Common myeloid progenitor, CD34-positive (primary cell): Measurements from ENCODE around the gene KLHL34. TPM values are rescaled to one million over a fixed set of nuclear protein-coding genes. Genes with fewer than 3 reads are reported as not detected.

Experiments
- CTCF ChIA-PET: fragments of 350-600 bp; sonication (Branson Sonifier 250); formaldehyde crosslinking; loops from one replicate; lab custom pipeline; 2021; ENCODE audit warnings: antibody characterized with exemption; lab: Charles Lee
- POLR2A ChIA-PET: fragments of 350-600 bp; sonication (Branson Sonifier 250); formaldehyde crosslinking; loops from one replicate; lab custom pipeline; 2021; ENCODE audit warnings: antibody characterized with exemption; lab: Charles Lee
- DNase-seq, 3 donors: peaks; one replicate each; pipeline versions ENCODE4 v3.0.0 to v3.0.0-alpha.2; 2013
- H3K27ac ChIP-seq, 2 experiments: 1 replicate in 1 of 2; 2 replicates in 1 of 2; pipeline ENCODE4 v1.7.0; 2013; ENCODE audit warnings: inconsistent platforms in 2 of 2, low read length in 2 of 2, mild to moderate bottlenecking in 2 of 2, low read depth in 1 of 2, moderate library complexity in 1 of 2; ENCODE audit not compliant: severe bottlenecking in 2 of 2, insufficient read depth in 1 of 2, poor library complexity in 1 of 2
- H3K27me3 ChIP-seq, 5 experiments: replicated peaks in 2 of 5; 1 replicate in 3 of 5; 2 replicates in 2 of 5; pipeline versions ENCODE4 v1.6.1 to v1.7.0; 2013; ENCODE audit warnings: low read length in 4 of 5, mild to moderate bottlenecking in 2 of 5, moderate library complexity in 2 of 5, inconsistent platforms in 1 of 5; ENCODE audit not compliant: insufficient read depth in 5 of 5, control insufficient read depth in 4 of 5
- H3K36me3 ChIP-seq, 4 experiments: 1 replicate in 2 of 4; 2 replicates in 2 of 4; pipeline versions ENCODE4 v1.6.1 to v1.7.0; 2013; ENCODE audit warnings: low read length in 3 of 4, control low read depth in 1 of 4, mild to moderate bottlenecking in 1 of 4; ENCODE audit not compliant: control insufficient read depth in 4 of 4, insufficient read depth in 4 of 4
- H3K4me1 ChIP-seq, 4 experiments: 1 replicate in 3 of 4; 2 replicates in 1 of 4; pipeline versions ENCODE4 v1.6.1 to v1.7.1; 2013; ENCODE audit warnings: low read length in 3 of 4, mild to moderate bottlenecking in 3 of 4, control low read depth in 1 of 4, inconsistent platforms in 1 of 4, moderate library complexity in 1 of 4; ENCODE audit not compliant: control insufficient read depth in 4 of 4, insufficient read depth in 4 of 4; ENCODE audit errors: control extremely low read depth in 1 of 4
- H3K4me3 ChIP-seq, 7 experiments: 1 replicate in 4 of 7; 2 replicates in 3 of 7; pipeline versions ENCODE4 v1.5.1 to v1.7.0; 2013; ENCODE audit warnings: mild to moderate bottlenecking in 7 of 7, low read length in 6 of 7, moderate library complexity in 6 of 7, inconsistent platforms in 2 of 7, low read depth in 2 of 7, control low read depth in 1 of 7; ENCODE audit not compliant: insufficient read depth in 4 of 7, control insufficient read depth in 1 of 7; ENCODE audit errors: extremely low read depth in 1 of 7
- H3K9me3 ChIP-seq, 5 experiments: 1 replicate in 4 of 5; 2 replicates in 1 of 5; pipeline versions ENCODE4 v1.6.1 to v1.7.1; 2013; ENCODE audit warnings: low read length in 4 of 5, mild to moderate bottlenecking in 2 of 5, inconsistent platforms in 1 of 5, low read depth in 1 of 5, moderate library complexity in 1 of 5; ENCODE audit not compliant: control insufficient read depth in 4 of 5, insufficient read depth in 2 of 5; ENCODE audit errors: control extremely low read depth in 1 of 5
- WGBS: methylation state at CpG from one replicate; pipeline ENCODE4 v1.1.5; 2013; ENCODE audit not compliant: insufficient coverage; 5-methylcytosine and 5-hydroxymethylcytosine counted together
- polyA plus RNA-seq: library from polyadenylated mRNA; unstranded; fragments of 120-200 nt; gene quantifications from one replicate; pipeline ENCODE4 v1.2.1, GENCODE V29; 2013

The KLHL34 gene
- polyA plus RNA-seq: not detected

DNA sequence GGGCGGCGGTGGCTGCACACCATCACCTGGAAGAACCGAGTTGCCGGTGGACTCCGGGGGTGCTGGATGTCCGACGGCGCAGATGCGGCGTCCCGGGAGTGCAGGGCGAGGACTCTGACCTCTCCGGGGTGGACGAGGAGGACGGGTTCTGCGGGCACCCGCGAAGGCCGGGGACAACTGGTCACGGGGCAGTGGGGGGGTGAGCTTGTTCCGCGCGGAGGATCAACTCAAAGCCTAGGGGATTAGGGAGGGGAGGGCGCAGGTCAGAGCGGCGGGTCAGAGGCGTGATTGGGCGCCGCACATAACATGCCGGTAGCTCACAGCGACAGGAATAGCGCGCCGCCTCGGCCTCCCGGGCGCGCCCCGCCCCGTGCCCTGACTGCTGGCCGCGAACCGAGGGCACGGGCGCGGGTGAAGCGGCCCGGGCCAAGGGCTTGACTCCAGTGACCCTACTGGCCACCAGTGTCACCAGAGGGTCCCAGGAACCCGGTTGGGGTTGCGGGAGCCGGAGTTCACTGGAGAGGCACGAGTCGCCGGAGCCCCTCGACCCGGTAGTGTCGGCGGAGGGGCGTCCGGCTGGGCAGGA lies at the start of gene KLHL34:
Gene KLHL34, minus strand, starts transcription at position 179 of the 586 bp plus-strand sequence. CDS start 542 bp downstream, outside the sequence.
- peaks cover 0 to 18% (median 0%) of the 10 kb centered on the region in 5 experiments for H3K9me3 ChIP-seq
- H3K4me1 ChIP-seq: peaks cover 0 to 13% (median 5%) of the 10 kb centered on the region in 4 experiments
- no peak for DNase-seq
- ChIA-PET POLR2A (no interaction called here), CTCF (no interaction called here)
- H3K27me3 ChIP-seq: peaks cover 2 to 68% (median 9%) of the 10 kb centered on the region in 5 experiments
- no peaks in the 10 kb centered on the region for H3K36me3 ChIP-seq
- H3K27ac ChIP-seq: no peak within 1 kb of the TSS
- WGBS: 33% methylated on average over 60 of the region's 60 CpGs
- H3K4me3 ChIP-seq: peak within 1 kb of the TSS in 5 of 7 experiments; percentile 13 to 58 (median 36)

DNA sequence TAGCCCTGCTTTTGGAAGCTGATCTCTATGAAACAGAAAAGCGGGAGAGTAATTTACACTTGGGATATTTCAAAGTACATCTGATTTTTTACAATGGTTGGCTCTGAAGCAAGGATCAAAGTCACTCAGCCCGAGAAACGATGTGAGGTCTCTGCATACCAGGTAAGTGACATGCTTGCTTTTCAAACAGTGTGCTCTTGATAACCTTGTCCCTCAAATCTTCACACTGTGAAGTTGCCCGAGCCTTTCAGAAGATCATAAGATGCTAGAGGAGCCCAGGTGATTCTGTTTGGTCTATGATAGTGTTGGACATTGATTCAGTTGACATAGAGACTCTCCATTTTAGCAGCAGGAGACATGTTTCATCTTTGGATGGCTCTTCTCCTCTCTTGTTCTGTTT lies 47.1 kb upstream of the KLHL34 start:
- Histone ChIP-seq H3K4me3 (no peak overlapping the region), H3K9me3 (no peaks in the 10 kb centered on the region), H3K4me1 (no peaks in the 10 kb centered on the region), H3K36me3 (no peaks in the 10 kb centered on the region), H3K27ac (no peak overlapping the region), H3K27me3 (peaks cover 0 to 2% (median 0%) of the 10 kb centered on the region in 5 experiments)
- DNase-seq: no peak
- ChIA-PET POLR2A (no interaction called here), CTCF (no interaction called here)
- WGBS: 92% methylated on average over 2 of the region's 4 CpGs

GRCh38 chrX:21702725-21703124 lies 44.6 kb upstream of the KLHL34 start:
- ChIA-PET CTCF (no interaction called here), POLR2A (no interaction called here)
- H3K36me3 ChIP-seq: no peaks in the 10 kb centered on the region
- no peak for DNase-seq
- no peak overlapping the region for H3K27ac ChIP-seq
- peaks cover 0 to 4% (median 0%) of the 10 kb centered on the region in 5 experiments for H3K27me3 ChIP-seq
- H3K4me1 ChIP-seq: no peaks in the 10 kb centered on the region
- WGBS: 81% methylated on average over 3 of the region's 4 CpGs
- no peaks in the 10 kb centered on the region for H3K9me3 ChIP-seq
- no peak overlapping the region for H3K4me3 ChIP-seq

GRCh38 chrX:21700967-21701366 lies 42.8 kb upstream of the KLHL34 start:
- 93% methylated on average over 3 of the region's 3 CpGs for WGBS
- peaks cover 0 to 1% (median 0%) of the 10 kb centered on the region in 5 experiments for H3K9me3 ChIP-seq
- H3K27ac ChIP-seq: no peak overlapping the region
- no peak overlapping the region for H3K4me3 ChIP-seq
- ChIA-PET POLR2A (no interaction called here), CTCF (no interaction called here)
- H3K27me3 ChIP-seq: peaks cover 0 to 4% (median 0%) of the 10 kb centered on the region in 5 experiments
- H3K36me3 ChIP-seq: no peaks in the 10 kb centered on the region
- DNase-seq: no peak
- no peaks in the 10 kb centered on the region for H3K4me1 ChIP-seq

GRCh38 chrX:21700275-21700674 lies 42.1 kb upstream of the KLHL34 start:
- 93% methylated on average over 2 of the region's 5 CpGs for WGBS
- H3K4me1 ChIP-seq: no peaks in the 10 kb centered on the region
- peaks cover 0 to 4% (median 0%) of the 10 kb centered on the region in 5 experiments for H3K27me3 ChIP-seq
- peaks cover 0 to 1% (median 0%) of the 10 kb centered on the region in 5 experiments for H3K9me3 ChIP-seq
- H3K36me3 ChIP-seq: no peaks in the 10 kb centered on the region
- no peak for DNase-seq
- POLR2A ChIA-PET: no interaction called here
- no peak overlapping the region for H3K4me3 ChIP-seq
- CTCF ChIA-PET: no interaction called here
- no peak overlapping the region for H3K27ac ChIP-seq

DNA sequence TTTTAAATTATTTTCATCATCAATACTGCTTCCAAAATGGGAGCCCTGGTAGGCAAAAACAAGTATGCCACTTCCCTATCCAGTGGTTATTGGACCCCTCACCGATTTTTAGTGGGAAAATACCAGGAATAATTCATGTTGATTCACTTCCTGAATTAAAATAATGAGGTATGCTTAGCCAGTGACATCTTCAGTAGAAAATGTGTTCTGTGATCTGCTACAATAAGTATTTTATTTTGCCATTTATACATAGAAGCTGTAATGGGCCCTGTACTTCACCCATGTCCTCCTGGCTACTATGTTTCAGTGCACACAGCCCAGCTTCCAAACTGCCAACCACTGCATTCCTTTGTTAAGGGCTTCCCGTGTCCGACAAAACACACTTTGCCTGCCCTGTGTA lies 41.0 kb upstream of the KLHL34 start:
- ChIA-PET CTCF (no interaction called here), POLR2A (no interaction called here)
- H3K4me1 ChIP-seq: no peaks in the 10 kb centered on the region
- H3K9me3 ChIP-seq: peaks cover 0 to 1% (median 0%) of the 10 kb centered on the region in 5 experiments
- peaks cover 0 to 4% (median 0%) of the 10 kb centered on the region in 5 experiments for H3K27me3 ChIP-seq
- H3K4me3 ChIP-seq: no peak overlapping the region
- H3K36me3 ChIP-seq: no peaks in the 10 kb centered on the region
- no peak overlapping the region for H3K27ac ChIP-seq
- WGBS: 75% methylated on average over 3 of the region's 3 CpGs
- no peak for DNase-seq

DNA sequence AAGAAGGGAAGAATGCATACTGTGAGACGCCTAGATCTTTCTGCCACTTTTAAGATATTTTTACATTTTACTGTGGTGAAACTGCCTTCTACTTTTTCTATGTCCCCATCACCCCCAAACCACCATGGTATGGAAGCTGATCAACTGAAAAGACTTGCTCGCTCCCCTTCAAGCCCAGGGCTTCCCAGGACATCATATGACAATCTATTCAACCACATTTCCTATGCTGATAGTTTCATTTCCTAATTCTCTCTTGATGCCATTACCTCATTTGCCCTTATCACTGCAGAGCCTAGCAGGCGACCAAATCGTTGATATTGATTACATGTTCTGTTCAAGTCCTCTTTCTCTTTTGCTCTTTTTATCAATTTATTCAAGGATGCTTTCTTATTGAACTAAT lies 40.1 kb upstream of the KLHL34 start:
- H3K27me3 ChIP-seq: peaks cover 0 to 4% (median 0%) of the 10 kb centered on the region in 5 experiments
- DNase-seq: no peak
- CTCF ChIA-PET: no interaction called here
- POLR2A ChIA-PET: no interaction called here
- no peaks in the 10 kb centered on the region for H3K36me3 ChIP-seq
- WGBS: 63% methylated on average over 2 of the region's 4 CpGs
- peaks cover 0 to 1% (median 0%) of the 10 kb centered on the region in 5 experiments for H3K9me3 ChIP-seq
- no peak overlapping the region for H3K27ac ChIP-seq
- no peak overlapping the region for H3K4me3 ChIP-seq
- H3K4me1 ChIP-seq: no peaks in the 10 kb centered on the region
